Panc1 (cell line): Measurements from ENCODE around the gene ABHD17A. TPM values are rescaled to one million over a fixed set of nuclear protein-coding genes. Genes with fewer than 3 reads are reported as not detected.

ENCODE experiments used
- ATAC-seq: fragments of 200-7000 bp; cut with Tn5 transposase; 2 replicates; pipeline ENCODE4 v1.9.1; 2020; ENCODE audit warnings: mild to moderate bottlenecking, moderate library complexity
- BruUV-seq: library from RNA; stranded (reverse); fragments of 400-500 nt; replicated peaks from 2 replicates; lab custom pipeline; 2021; lab: Mats Ljungman, UMichigan
- CTCF ChIA-PET: fragments of 300-600 bp; sonication (Branson Sonifier 250); formaldehyde crosslinking; loops from one replicate; lab custom pipeline; 2022; ENCODE audit warnings: antibody characterized with exemption; lab: Charles Lee
- POLR2A ChIA-PET: fragments of 300-600 bp; sonication (Branson Sonifier 250); formaldehyde crosslinking; loops from one replicate; lab custom pipeline; 2022; ENCODE audit warnings: antibody characterized with exemption; lab: Charles Lee
- DNase-seq: peaks from one replicate; pipeline ENCODE4 v3.0.0-alpha.2; 2010; ENCODE audit warnings: low read depth, low spot score
- H3K27ac ChIP-seq: 2 replicates; pipeline ENCODE4 v1.5.1; 2011; ENCODE audit warnings: mild to moderate bottlenecking, low read length, inconsistent platforms
- H3K27me3 ChIP-seq: fragments of 200-500 bp; sonication (Bioruptor generic); 2 replicates; pipeline ENCODE4 v1.6.0; 2014; ENCODE audit warnings: low read length, inconsistent platforms; ENCODE audit not compliant: control insufficient read depth, insufficient read depth
- H3K36me3 ChIP-seq: fragments of 200-500 bp; sonication (Bioruptor generic); 2 replicates; pipeline ENCODE4 v1.5.1; 2014; ENCODE audit warnings: inconsistent platforms, mild to moderate bottlenecking, low read length, moderate library complexity; ENCODE audit not compliant: control insufficient read depth, insufficient read depth
- H3K4me1 ChIP-seq: 2 replicates; pipeline ENCODE4 v1.5.1; 2011; ENCODE audit warnings: inconsistent platforms, mild to moderate bottlenecking, low read length, moderate library complexity; ENCODE audit not compliant: control insufficient read depth, insufficient read depth
- H3K4me3 ChIP-seq, 2 experiments: 2 replicates each; pipeline ENCODE4 v1.5.1; 2011 to 2012; ENCODE audit warnings: low read depth in 2 of 2, low read length in 2 of 2, mild to moderate bottlenecking in 2 of 2, inconsistent platforms in 1 of 2, moderate library complexity in 1 of 2
- H3K9me3 ChIP-seq: fragments of 200-500 bp; sonication (Bioruptor generic); 2 replicates; pipeline ENCODE4 v1.5.1; 2014; ENCODE audit warnings: low read depth, mild to moderate bottlenecking, inconsistent platforms, low read length, moderate library complexity; ENCODE audit not compliant: control insufficient read depth, insufficient read depth
- CTCF ChIP-seq: fragments of 450-650 bp; IDR thresholded peaks from 2 replicates; pipeline ENCODE4 v1.5.1; 2017; ENCODE audit warnings: mild to moderate bottlenecking
- POLR2AphosphoS5 ChIP-seq: IDR thresholded peaks from 2 replicates; pipeline ENCODE4 v1.6.1; 2012; ENCODE audit warnings: mild to moderate bottlenecking, low read depth, low read length, moderate library complexity
- REST ChIP-seq, 2 experiments: IDR thresholded peaks; 2 replicates each; pipeline ENCODE4 v1.6.1; 2011 to 2012; ENCODE audit warnings: low read depth in 2 of 2, control low read depth in 1 of 2, low read length in 1 of 2, mild to moderate bottlenecking in 1 of 2, moderate library complexity in 1 of 2; ENCODE audit not compliant: insufficient read depth in 1 of 2
- SIN3A ChIP-seq: IDR thresholded peaks from 2 replicates; pipeline ENCODE4 v1.6.1; 2012; ENCODE audit warnings: low read depth, mild to moderate bottlenecking, low read length, moderate library complexity, borderline replicate concordance; ENCODE audit not compliant: insufficient read depth
- TCF7L2 ChIP-seq: IDR thresholded peaks from 2 replicates; pipeline ENCODE4 v1.6.1; 2011; ENCODE audit warnings: mild to moderate bottlenecking, low read depth, low read length, inconsistent platforms
- in situ Hi-C: cut with HindIII; loops from 2 replicates; pipeline ENCODE4 v1.10.0; 2016; ENCODE audit warnings: low sequenced_read_pairs, low pct_unique_long_range_greater_than_20kb
- intact Hi-C: fragments of 100-400 bp; cut with micrococcal nuclease; formaldehyde crosslinking; loops from one replicate; pipeline ENCODE4 v1.10.0; 2022; ENCODE audit not compliant: unreplicated experiment
- total RNA-seq: library from RNA; stranded (reverse); gene quantifications from one replicate; pipeline ENCODE4 v1.2.1, GENCODE V29; 2021; ENCODE audit not compliant: unreplicated experiment

ABHD17A gene
- total RNA-seq, 1 experiment from 2014 or later = 57.1 TPM

GRCh38 chr19:1846517-1847204 lies 38.6 kb downstream of the ABHD17A start:
- CTCF ChIA-PET = no interaction called here
- TF ChIP-seq TCF7L2 (no peak), REST (IDR thresholded peaks at IDR 0.05; ENCODE audit: insufficient read depth in 1 of 2, low read depth in 2 of 2, low read length in 1 of 2) (no peak), SIN3A (no peak), CTCF (no peak), POLR2AphosphoS5 (no peak)
- peak overlapping the region; percentile 90 for H3K27ac ChIP-seq
- no peak for DNase-seq
- H3K4me1 ChIP-seq = peaks cover 36% of the 10 kb centered on the region
- in situ Hi-C loops (no loop called here), intact Hi-C loops (no loop called here)
- no peak for ATAC-seq
- H3K27me3 ChIP-seq = no peaks in the 10 kb centered on the region
- peaks cover 6% of the 10 kb centered on the region; the same call in 1 of the 2 replicates for H3K36me3 ChIP-seq
- H3K9me3 ChIP-seq = no peaks in the 10 kb centered on the region
- POLR2A ChIA-PET = no interaction called here
- H3K4me3 ChIP-seq = peak overlapping the region; percentile 80 to 84
- BruUV-seq = no TSS peak

GRCh38 chr19:1845642-1846041 lies 39.7 kb downstream of the ABHD17A start:
- in situ Hi-C loops = no loop called here
- BruUV-seq = no TSS peak
- ChIA-PET CTCF (no interaction called here), POLR2A (no interaction called here)
- H3K4me1 ChIP-seq = peaks cover 43% of the 10 kb centered on the region
- ATAC-seq (no peak), DNase-seq (no peak)
- H3K9me3 ChIP-seq = no peaks in the 10 kb centered on the region
- H3K4me3 ChIP-seq = no peak overlapping the region
- H3K27me3 ChIP-seq = no peaks in the 10 kb centered on the region
- H3K27ac ChIP-seq = no peak overlapping the region
- no peak for TF ChIP-seq POLR2AphosphoS5
- TF ChIP-seq CTCF = no peak
- TF ChIP-seq REST (IDR thresholded peaks at IDR 0.05; ENCODE audit: insufficient read depth in 1 of 2, low read depth in 2 of 2, low read length in 1 of 2) = no peak
- TF ChIP-seq TCF7L2 = no peak
- TF ChIP-seq SIN3A = no peak
- intact Hi-C loops = no loop called here
- H3K36me3 ChIP-seq = peaks cover 6% of the 10 kb centered on the region; the same call in 1 of the 2 replicates
